ENCODE measurements around the gene PERM1. TPM values are rescaled to one million over a fixed set of nuclear protein-coding genes. Genes with fewer than 3 reads are reported as not detected.

PERM1 gene
- total RNA-seq, 1 experiment from 2014 or later = not detected

- no TSS peak for BruUV-seq (replicated peaks)
- peak overlapping the region; percentile 65 for H3K4me3 Mint-ChIP-seq (ENCODE audit: unreplicated experiment)
- peaks cover 16% of the 10 kb centered on the region for H3K36me3 Mint-ChIP-seq (ENCODE audit: insufficient read depth, unreplicated experiment)
- ChIA-PET CTCF (interaction anchor here (0.6 kb wide), 1 partner anchor 373 kb away, joined by 4 read pairs; no protein-coding TSS in a partner anchor), POLR2A (no interaction called here)
- no peaks in the 10 kb centered on the region for H3K27me3 Mint-ChIP-seq (ENCODE audit: insufficient read depth, unreplicated experiment)
- TF ChIP-seq CTCF (IDR thresholded peaks at IDR 0.05; ENCODE audit: unreplicated experiment) = no peak
- no peak for DNase-seq (ENCODE audit: unreplicated experiment)
- H3K9me3 Mint-ChIP-seq (ENCODE audit: unreplicated experiment) = no peaks in the 10 kb centered on the region
- peaks cover 4% of the 10 kb centered on the region for H3K4me1 Mint-ChIP-seq (ENCODE audit: insufficient read depth, unreplicated experiment)
- no peak overlapping the region for H3K27ac Mint-ChIP-seq (ENCODE audit: low read depth, unreplicated experiment)
- intact Hi-C loops (cut with micrococcal nuclease) = no loop called here
Measured at GRCh38 chr1:962381-963300, 19.3 kb downstream of the PERM1 start.

GRCh38 chr1:961132-961669, 20.7 kb downstream of the PERM1 start:
- Mint-ChIP-seq H3K9me3 (ENCODE audit: unreplicated experiment) (no peaks in the 10 kb centered on the region), H3K27ac (ENCODE audit: low read depth, unreplicated experiment) (no peak overlapping the region), H3K36me3 (ENCODE audit: insufficient read depth, unreplicated experiment) (peaks cover 17% of the 10 kb centered on the region), H3K4me1 (ENCODE audit: insufficient read depth, unreplicated experiment) (peaks cover 8% of the 10 kb centered on the region), H3K4me3 (ENCODE audit: unreplicated experiment) (peak overlapping the region; percentile 65), H3K27me3 (ENCODE audit: insufficient read depth, unreplicated experiment) (no peaks in the 10 kb centered on the region)
- no peak for TF ChIP-seq CTCF (IDR thresholded peaks at IDR 0.05; ENCODE audit: unreplicated experiment)
- BruUV-seq (replicated peaks) = no TSS peak
- intact Hi-C loops (cut with micrococcal nuclease) = no loop called here
- ChIA-PET CTCF (no interaction called here), POLR2A (interaction anchor here (1.4 kb wide), 1 partner anchor 15 kb away, joined by 3 read pairs; no protein-coding TSS in a partner anchor)
- DNase-seq (ENCODE audit: unreplicated experiment) = no peak

GRCh38 chr1:960363-961131, 21.3 kb downstream of the PERM1 start, which contains the start of gene KLHL17:
Gene KLHL17 (plus strand): TSS chr1:960584. CDS start chr1:960694, 110 bp downstream.
- Mint-ChIP-seq H3K4me3 (ENCODE audit: unreplicated experiment) (peak within 1 kb of the TSS; percentile 78), H3K4me1 (ENCODE audit: insufficient read depth, unreplicated experiment) (peaks cover 8% of the 10 kb centered on the region), H3K27ac (ENCODE audit: low read depth, unreplicated experiment) (no peak within 1 kb of the TSS), H3K36me3 (ENCODE audit: insufficient read depth, unreplicated experiment) (peaks cover 17% of the 10 kb centered on the region), H3K27me3 (ENCODE audit: insufficient read depth, unreplicated experiment) (no peaks in the 10 kb centered on the region), H3K9me3 (ENCODE audit: unreplicated experiment) (no peaks in the 10 kb centered on the region)
- CTCF ChIA-PET = no interaction called here
- peak; percentile 72 for DNase-seq (ENCODE audit: unreplicated experiment)
- intact Hi-C loops (cut with micrococcal nuclease) = no loop called here
- POLR2A ChIA-PET = interaction anchor here (1.4 kb wide), 1 partner anchor 16 kb away, joined by 3 read pairs; no protein-coding TSS in a partner anchor
- BruUV-seq (replicated peaks) = no TSS peak
- TF ChIP-seq CTCF (IDR thresholded peaks at IDR 0.05; ENCODE audit: unreplicated experiment) = no peak
